Tibial artery (tissue), 4 donors: ENCODE data around the gene IREB2.
A peak's percentile ranks its signal among the peaks of the same experiment; 100 is the strongest.

Experiments
- DNase-seq, 2 donors: peaks; one replicate each; pipeline ENCODE4 v3.0.0-alpha.2; 2019
- H3K27ac ChIP-seq, 2 donors: fragments of 200-600 bp; sonication (generic) in 1 of 2; 1 replicate in 1 of 2; 2 replicates in 1 of 2; pipeline ENCODE4 v1.5.1; 2018 to 2019; ENCODE audit warnings: mild to moderate bottlenecking in 1 of 2
- H3K27me3 ChIP-seq, 2 donors: fragments of 200-600 bp; sonication (generic) in 1 of 2; one replicate each; pipeline versions ENCODE4 v1.5.1 to v1.6.0; 2016 to 2019
- H3K36me3 ChIP-seq, 3 donors: fragments of 200-600 bp; sonication (generic) in 2 of 3; one replicate each; pipeline ENCODE4 v1.5.1; 2016 to 2019; ENCODE audit warnings: mild to moderate bottlenecking in 2 of 3
- H3K4me1 ChIP-seq, 4 donors: fragments of 200-600 bp; sonication (generic) in 2 of 4; 1 replicate in 3 of 4; 2 replicates in 1 of 4; pipeline ENCODE4 v1.5.1; 2016 to 2019
- H3K4me3 ChIP-seq, 2 donors: fragments of 200-600 bp; sonication (generic) in 1 of 2; 1 replicate in 1 of 2; 2 replicates in 1 of 2; pipeline ENCODE4 v1.5.1; 2018 to 2019; ENCODE audit warnings: mild to moderate bottlenecking in 2 of 2
- H3K9me3 ChIP-seq, 3 donors: fragments of 200-600 bp; sonication (generic) in 1 of 3; one replicate each; pipeline ENCODE4 v1.5.1; 2016 to 2019
- intact Hi-C: fragments of 100-400 bp; cut with DNase I; formaldehyde crosslinking; loops from one replicate; pipeline ENCODE4 v1.15.0; 2023; ENCODE audit warnings: low total_unique reads
- TF ChIP-seq, protein P1 (sequence below), 2 experiments: fragments of 200-600 bp in 1 of 2; fragments of 450-650 bp in 1 of 2; IDR thresholded peaks; one replicate each; pipeline ENCODE4 v1.5.1; 2017 to 2019; ENCODE audit warnings: antibody characterized with exemption in 2 of 2, mild to moderate bottlenecking in 1 of 2, moderate library complexity in 1 of 2

The IREB2 gene

DNA sequence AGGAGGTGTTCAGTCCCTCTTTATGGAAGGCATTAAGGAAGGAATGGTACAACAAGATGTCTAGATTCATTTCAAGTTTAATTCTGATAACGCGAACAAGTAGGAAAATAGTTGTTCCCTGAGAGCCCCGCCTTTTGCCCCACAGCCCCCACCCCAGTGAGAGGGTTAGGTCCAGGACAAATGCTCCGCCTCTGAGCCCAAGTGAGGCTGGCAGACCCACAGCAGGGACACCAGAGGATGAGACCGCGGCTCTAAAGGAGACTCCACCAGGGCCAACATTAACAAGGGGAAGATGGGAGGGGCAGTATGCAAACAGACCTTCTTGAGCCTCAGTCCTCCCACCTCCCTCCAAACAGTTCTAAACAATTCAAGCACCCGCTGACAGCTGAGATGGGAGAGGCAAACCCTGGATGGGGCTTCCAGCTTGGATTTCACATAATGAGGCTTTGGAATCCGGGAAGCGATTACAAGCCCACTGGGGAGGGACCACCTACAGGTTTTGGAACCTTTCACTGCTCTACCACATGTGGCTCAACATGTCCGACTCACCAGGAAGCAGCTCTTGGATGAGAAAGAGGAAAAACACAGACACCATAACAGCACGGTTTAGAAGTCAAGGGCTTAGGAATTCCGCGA lies 42.9 kb upstream of the IREB2 start:
- H3K9me3 ChIP-seq = no peaks in the 10 kb centered on the region
- TF ChIP-seq, protein P1, sequence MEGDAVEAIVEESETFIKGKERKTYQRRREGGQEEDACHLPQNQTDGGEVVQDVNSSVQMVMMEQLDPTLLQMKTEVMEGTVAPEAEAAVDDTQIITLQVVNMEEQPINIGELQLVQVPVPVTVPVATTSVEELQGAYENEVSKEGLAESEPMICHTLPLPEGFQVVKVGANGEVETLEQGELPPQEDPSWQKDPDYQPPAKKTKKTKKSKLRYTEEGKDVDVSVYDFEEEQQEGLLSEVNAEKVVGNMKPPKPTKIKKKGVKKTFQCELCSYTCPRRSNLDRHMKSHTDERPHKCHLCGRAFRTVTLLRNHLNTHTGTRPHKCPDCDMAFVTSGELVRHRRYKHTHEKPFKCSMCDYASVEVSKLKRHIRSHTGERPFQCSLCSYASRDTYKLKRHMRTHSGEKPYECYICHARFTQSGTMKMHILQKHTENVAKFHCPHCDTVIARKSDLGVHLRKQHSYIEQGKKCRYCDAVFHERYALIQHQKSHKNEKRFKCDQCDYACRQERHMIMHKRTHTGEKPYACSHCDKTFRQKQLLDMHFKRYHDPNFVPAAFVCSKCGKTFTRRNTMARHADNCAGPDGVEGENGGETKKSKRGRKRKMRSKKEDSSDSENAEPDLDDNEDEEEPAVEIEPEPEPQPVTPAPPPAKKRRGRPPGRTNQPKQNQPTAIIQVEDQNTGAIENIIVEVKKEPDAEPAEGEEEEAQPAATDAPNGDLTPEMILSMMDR (IDR thresholded peaks at IDR 0.05) = no peak
- intact Hi-C loops = no loop called here
- no peak for DNase-seq
- H3K4me3 ChIP-seq = no peak overlapping the region
- H3K27me3 ChIP-seq = peaks cover 0 to 45% of the 10 kb centered on the region in 2 donors
- H3K4me1 ChIP-seq = no peaks in the 10 kb centered on the region
- H3K27ac ChIP-seq = no peak overlapping the region
- no peaks in the 10 kb centered on the region for H3K36me3 ChIP-seq

DNA sequence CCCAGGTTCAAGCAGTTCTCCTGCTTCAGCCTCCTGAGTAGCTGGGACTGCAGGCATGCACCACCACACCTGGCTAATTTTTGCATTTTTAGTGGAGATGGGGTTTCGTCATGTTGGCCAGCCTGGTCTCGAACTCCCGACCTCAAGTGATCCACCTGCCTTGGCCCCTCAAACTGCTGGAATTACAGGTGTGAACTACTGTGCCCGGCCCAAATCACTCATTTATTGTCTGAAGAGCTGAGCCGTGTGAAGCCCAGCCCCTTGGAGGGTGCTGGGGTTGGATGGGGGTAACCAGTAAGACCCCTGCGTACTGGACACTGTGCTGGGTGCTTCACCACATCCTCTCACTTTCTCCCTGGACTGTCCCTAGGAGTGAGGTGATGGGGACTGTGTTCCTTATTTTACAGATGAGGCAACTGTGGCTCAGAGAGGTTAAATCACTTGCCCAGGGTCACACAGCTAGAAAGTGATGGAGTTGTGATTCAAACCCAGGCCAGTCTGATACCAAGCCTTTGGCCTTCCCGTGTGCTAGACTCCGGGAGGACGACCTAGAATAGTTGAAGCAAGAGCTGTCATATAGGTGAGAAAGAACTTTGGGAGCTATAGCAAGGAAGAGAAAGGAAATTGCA lies 41.7 kb upstream of the IREB2 start:
- no peak overlapping the region for H3K27ac ChIP-seq
- peaks cover 0 to 35% of the 10 kb centered on the region in 2 donors for H3K27me3 ChIP-seq
- TF ChIP-seq, protein P1 (IDR thresholded peaks at IDR 0.05) = no peak
- no peak overlapping the region for H3K4me3 ChIP-seq
- intact Hi-C loops = no loop called here
- no peaks in the 10 kb centered on the region for H3K9me3 ChIP-seq
- DNase-seq = no peak
- no peaks in the 10 kb centered on the region for H3K4me1 ChIP-seq
- H3K36me3 ChIP-seq = no peaks in the 10 kb centered on the region

DNA sequence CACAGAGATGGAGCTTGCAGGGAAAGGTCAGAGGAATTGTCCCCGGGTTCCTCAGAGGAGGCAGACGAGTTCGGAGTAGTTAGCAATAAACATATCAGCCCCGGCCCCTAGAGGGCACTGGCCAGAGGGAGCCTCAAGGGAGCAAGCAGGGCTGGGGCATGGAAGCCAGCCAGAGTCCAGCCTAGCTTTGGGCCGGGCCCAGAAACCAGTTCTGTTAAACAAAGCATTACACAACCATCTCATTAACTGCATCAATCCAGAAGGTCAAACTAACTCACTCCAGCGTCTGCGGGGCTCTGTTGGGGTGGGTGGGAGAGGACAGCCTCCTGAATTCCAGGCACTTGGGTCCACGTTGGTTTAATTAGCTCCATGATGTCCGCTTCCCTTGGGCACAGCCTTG lies 41.0 kb upstream of the IREB2 start:
- no peak for DNase-seq
- H3K36me3 ChIP-seq = no peaks in the 10 kb centered on the region
- TF ChIP-seq, protein P1 (IDR thresholded peaks at IDR 0.05) = no peak
- no peaks in the 10 kb centered on the region for H3K9me3 ChIP-seq
- no peaks in the 10 kb centered on the region for H3K4me1 ChIP-seq
- intact Hi-C loops = no loop called here
- peaks cover 0 to 35% of the 10 kb centered on the region in 2 donors for H3K27me3 ChIP-seq
- no peak overlapping the region for H3K27ac ChIP-seq
- no peak overlapping the region for H3K4me3 ChIP-seq

DNA sequence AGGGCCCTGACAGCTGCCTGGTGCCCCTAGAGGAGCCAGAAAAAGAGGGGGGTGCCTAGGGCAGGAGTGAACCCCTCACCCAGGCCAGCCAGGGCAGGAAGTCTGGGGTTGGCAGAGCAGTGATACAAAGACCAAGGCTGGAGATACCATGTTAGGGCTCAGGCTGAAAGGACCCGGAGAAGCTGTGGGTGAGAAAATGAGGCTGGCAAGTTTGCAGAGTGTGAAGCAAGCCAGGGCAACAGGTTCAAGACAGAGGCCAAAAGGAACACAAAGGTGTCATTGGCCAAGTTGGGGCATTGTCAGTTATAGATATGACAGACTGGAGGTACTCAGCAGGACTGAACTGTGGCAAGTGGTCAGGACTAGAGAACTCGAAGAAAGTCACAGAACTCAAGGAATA lies 40.6 kb upstream of the IREB2 start:
- Histone ChIP-seq H3K27ac (no peak overlapping the region), H3K4me1 (no peaks in the 10 kb centered on the region), H3K36me3 (no peaks in the 10 kb centered on the region), H3K27me3 (peaks cover 0 to 35% of the 10 kb centered on the region in 2 donors), H3K4me3 (no peak overlapping the region), H3K9me3 (no peaks in the 10 kb centered on the region)
- peak in 1 of 2 donors; percentile 39 for DNase-seq
- TF ChIP-seq, protein P1 (IDR thresholded peaks at IDR 0.05) = no peak
- intact Hi-C loops = no loop called here

DNA sequence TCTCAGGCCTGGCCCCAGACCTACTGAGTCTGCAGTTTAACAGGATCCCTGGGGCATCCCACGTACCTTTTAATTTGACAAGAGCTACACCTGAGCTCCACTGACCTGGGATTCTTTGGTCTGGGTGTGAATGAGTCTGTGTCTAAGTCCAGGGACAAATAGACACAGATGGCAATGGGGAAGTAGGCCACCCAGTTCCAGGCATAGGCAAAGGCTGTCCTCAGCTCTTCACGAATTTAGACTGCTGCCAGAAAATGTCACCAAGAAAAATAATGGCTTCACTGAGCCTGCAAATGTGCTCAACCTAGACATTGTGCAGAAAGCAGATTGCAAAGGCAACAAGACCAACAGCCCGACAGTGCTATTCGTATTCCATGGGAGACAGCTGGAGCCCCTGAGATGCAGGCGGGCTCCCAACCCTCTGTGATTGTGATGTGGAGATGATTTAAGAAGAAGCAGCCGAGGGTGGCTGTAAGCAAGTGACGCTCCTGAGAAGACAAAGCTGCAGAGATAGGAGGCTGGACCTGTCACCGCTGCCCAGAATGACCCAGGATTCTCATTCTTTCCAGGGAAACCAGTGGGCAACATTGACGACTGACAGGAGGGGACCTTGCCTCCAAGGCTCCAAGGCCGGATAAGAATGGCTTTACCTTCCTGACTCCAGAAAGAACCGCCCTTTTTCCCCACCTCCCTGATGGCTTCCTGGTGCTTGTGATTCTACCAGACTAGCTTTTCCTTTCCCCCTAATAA lies 39.8 kb upstream of the IREB2 start:
- peaks cover 0 to 35% of the 10 kb centered on the region in 2 donors for H3K27me3 ChIP-seq

More for the DNA sequence above, 39.8 kb upstream of the IREB2 start:
- TF ChIP-seq, protein P1 (IDR thresholded peaks at IDR 0.05) = no peak
- DNase-seq = peak in 1 of 2 donors; percentile 27
- H3K36me3 ChIP-seq = no peaks in the 10 kb centered on the region
- no peak overlapping the region for H3K27ac ChIP-seq
- no peak overlapping the region for H3K4me3 ChIP-seq
- no peaks in the 10 kb centered on the region for H3K4me1 ChIP-seq
- H3K9me3 ChIP-seq = no peaks in the 10 kb centered on the region
- intact Hi-C loops = no loop called here
